ENCODE data around the gene SNAP47.

SNAP47 gene

GRCh38 chr1:227786673-227787512, 51.7 kb downstream of the SNAP47 start:
- no peak for DNase-seq

GRCh38 chr1:227787513-227788270, 52.5 kb downstream of the SNAP47 start:
- peak; percentile 91 for DNase-seq

DNA sequence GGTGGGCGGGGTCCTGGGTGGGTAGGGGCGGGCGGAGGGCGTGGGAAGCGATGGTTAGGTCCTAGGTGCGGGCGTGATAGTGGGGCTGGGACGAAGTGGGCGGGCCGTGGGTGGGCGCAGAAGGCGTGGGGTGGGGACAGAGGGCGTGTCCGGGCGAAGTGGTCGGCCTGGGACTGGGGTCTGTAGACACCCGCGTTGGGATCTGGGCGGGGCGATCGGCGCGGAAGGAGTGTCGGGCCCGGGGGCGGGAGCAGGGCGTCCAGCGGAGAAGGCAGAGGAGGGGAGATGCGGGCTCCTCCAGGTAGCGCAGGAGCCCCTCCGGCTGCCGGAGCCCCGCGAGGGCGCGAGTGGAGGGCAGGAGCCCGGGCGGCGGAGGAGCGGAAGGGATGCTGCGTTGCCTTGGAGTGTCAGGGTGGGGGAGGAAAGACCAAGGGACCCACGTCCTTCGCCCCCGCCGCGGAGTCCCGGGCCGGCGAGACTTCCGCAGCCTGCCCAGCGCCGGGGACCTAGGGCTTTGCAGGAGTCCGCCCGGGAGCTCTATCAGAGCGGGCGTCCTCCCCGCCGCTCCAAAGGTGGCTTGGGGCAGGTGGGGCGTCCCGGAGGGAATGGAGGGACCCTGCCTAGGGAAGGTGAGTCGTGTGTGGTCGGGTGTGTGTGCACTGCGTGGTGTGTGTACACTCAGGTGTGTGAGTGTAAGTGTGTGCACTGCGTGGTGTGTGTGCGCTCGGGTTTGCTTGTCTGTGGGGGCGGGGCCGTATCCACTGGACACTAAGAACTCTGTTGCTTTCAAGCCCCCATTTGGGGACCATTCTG, 53.2 kb downstream of the SNAP47 start:
- peak; percentile 64 for DNase-seq

DNA sequence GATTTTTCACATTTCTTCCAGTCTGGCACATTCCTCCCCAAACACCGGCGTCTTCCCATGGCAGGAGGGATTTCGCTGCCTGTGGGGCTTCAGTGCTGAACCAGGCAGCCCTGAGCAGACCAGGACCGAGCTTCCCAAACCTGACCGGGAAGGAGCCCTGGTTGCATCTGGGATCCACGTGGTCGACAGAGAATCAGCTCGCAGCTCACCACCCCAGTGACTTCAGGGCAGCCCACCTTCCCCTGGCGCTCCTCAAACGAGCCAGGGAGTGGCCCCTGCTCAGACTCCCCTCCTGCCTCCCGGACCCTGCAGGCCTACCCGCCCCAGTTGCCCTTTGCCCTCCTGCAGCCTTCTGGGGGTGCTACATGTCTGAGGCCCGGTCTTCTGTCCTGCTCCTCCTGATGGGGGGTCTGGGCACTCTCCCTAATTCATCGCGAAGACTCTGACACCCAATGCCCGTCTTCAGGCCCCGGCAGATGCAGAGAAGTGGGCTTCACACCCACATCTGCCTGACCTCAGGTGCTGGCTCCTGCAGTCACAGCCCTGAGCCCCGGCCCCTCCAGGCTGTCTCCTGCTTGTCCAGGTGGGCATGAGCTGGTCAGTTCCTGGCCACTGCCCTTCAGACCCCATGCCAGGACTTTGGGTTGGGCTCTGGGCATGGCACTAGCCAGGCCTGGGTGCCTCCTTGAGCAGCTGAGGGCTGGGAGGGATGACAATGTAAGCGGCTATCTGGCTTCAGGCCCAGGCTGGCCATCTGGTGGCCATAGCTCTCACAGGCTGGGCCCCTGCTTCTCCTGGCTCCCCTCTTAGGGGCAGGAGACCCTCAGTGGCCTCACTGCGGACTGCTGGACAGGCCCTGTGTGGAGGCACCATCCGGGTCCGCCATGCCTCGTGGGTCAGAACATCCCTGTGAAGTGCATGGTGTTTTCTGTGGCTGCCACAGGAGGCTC, 54.1 kb downstream of the SNAP47 start:
- no peak for DNase-seq

DNA sequence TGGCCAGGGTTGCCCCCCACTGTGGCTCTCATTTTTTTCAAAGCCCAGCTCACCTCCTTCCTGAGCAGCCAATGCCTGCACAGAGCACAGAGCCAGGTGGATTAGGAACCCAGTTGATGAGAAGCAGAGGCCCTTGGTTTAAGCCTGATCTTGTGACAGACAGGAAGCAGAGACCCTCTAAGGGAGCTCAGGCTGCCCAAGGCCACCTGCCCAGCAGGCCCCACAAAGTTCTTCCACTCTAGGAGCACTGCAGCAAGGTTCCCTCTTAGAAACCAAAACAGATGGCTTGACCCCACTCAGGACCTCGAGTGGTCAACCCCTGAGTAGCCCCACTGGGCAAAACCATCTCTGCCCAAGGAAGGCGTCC, 54.8 kb downstream of the SNAP47 start:
- DNase-seq: no peak

DNA sequence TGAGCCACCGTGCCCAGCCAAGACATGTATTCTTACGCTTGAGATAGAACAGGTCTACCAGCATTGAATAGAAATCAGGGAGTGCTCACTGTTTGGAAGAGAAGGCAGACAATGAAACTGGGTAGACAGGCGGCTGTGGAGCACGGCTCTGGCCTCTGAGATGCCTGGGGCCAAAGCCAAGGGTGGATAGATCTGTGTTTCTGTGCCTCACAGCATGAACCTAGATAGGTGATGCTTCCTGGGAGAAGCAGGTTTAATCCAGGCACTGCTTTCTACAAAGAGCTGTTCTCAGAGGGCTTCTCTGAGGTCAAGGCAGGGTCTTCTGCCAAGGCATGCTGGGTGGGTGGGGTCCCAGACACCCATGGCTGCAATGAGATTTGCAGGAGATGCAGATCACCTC, 55.6 kb downstream of the SNAP47 start:
- DNase-seq: no peak

DNA sequence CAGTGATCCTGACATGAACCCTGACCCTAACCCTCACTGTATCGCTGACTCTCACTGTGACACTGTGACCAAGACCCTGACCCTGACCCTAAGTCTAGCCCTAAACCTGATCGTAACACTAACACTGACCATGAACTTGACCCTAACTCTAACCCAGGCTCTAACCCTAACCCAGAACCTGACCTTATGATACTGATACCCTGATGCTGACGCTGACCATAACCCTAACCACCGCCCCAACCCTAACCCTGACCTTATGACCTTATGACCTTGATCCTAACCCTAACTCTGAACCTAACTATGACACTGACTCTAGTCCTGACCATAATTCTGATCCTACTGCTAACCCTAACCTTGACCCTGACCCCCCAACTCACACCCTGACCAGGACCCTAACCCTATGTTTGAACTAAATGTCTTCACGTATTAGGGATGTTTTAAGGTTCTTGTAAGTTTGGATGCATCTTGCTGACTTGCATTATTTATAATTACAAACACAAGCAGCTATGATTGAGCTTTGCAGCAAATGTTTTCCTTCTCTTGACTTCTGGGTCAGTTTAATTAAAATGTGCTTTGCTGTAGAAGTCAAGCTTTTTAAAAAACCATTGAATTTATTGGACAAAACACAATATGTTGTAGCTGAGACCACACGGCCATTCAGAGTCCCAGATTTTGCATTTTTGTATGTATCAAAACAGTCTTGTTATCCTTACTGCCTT, 56.3 kb downstream of the SNAP47 start:
- DNase-seq: no peak

GRCh38 chr1:227792216-227793078, 57.2 kb downstream of the SNAP47 start:
- DNase-seq: no peak

- DNase-seq: no peak
These were observed 58.1 kb downstream of the SNAP47 start for GRCh38 chr1:227793079-227793947.

DNA sequence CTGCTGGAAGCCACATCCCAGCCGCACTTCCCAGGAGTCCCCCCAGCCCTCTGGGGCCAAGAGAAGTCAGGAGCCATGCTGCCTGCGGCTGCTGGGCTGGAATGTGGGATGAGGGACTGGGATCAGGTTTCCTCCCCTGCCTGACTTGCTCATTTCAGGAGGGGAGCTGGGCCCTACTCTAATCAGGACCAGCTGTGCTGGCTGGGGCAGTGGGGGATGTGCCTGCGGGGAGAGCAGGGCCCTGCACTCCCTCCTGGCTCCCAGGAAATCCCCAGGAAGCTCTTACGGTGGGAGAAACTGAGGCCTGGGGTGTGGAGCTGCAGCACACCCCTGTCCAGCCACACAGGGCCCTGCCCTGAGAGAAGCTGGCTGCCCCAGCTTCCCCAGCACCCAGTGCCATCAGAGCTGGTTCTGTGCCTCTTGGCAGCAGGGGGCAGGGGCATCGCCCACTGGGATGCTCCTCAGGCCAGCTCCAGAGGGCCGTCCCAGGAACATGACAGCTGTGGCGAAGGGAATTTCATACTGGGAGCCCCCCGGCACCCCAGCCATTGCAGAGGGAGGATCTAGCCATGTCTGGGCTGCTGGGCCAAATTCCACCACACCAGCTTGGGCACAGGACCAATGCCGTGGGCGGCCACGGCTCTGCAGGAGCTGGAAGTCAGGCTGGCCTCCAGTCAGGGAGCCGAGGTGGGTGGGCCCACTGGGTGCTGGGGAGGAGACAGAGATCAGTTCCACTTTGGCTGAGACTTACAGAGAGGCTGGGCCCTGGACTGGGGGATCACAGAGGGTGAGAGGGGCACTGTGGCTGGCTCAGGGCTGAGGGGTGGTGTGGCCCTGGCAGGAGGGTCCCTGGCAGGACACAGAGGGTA, 58.9 kb downstream of the SNAP47 start:
- DNase-seq: no peak

DNA sequence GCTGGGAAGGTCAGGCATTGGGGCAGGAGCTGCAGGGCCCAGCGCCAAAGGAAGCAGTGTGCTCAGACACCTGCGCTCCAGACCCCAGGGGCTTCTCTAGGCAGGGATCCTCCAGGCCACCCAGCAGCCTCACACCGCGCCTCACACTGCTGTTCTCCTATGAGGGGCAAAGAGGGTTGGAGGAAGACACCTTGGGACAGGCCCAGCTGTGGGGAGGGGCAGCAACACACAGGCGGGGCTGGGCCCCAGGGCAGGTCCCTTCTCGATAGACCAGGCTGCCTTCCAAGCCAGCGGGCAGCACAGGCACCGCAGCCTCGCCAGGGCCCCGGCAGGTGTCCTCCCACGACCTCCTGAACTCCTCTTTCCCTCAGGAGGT, 59.6 kb downstream of the SNAP47 start:
- DNase-seq: no peak

DNA sequence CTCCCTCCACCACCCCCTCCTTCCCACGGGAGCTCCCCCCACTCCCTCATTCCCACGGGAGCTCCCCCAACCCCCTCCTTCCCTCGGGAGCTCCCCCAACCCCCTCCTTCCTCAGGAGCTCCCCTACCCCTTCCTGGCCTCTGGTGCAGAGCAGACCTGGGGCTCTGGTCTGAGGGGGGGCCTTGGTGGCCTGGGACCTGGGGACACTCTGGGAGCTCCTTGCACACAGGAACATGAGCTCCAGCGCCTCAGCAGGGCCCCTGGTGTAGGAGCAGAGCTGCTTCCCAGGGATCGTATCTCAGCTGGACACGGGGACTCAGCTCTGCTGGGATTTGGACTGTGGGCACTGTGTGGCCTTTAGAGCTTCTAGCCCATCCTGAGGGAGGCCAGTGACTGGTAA, 60.5 kb downstream of the SNAP47 start:
- no peak for DNase-seq

DNA sequence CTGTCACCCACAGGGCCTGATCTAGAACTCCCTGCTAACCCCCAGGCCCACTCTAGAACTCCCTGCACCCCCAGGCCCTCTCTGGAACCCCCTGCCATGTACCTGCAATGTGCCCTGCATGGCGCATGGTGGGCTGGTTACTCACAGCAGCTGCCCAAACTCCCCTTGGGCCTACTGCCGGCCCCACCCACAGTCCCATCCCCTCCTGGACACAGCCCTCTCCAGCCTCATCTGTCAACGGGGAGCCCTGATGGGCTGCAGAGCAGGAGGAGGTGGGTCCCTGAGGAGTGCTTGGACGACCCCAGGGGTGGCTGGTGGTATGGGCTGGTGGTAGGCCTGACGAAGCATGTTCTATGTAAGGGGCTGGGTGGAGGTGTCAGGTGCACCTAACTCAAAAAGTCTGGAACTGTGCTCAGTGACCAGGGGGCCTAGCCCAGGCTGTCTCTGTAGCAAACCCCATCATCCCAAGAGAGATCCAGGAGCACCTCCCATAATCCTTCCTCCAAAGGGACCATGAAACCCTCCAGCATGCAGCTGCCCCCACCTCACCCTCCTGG, 61.2 kb downstream of the SNAP47 start:
- DNase-seq: no peak

DNA sequence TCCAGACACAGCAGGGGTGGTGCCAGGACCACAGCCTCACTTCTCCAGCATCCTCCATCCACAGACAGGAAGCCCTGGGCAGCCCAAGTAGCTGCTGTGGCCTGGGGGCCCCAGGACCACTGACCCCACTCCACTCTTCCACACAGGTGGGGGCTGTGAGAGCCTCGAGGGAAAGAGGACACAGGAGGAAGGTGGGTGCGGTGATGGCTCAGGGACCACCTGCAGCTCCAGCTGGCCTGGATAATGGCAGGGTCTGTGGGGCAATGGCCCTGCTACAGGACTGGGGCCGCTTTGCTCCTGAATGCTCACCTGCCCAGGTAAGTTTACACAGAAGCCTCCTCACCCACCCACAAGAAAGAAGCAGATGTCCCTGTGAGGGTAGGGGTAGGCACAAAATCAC, 61.9 kb downstream of the SNAP47 start:
- DNase-seq: no peak

- DNase-seq: no peak
These were observed 62.4 kb downstream of the SNAP47 start for GRCh38 chr1:227797625-227798024.

DNA sequence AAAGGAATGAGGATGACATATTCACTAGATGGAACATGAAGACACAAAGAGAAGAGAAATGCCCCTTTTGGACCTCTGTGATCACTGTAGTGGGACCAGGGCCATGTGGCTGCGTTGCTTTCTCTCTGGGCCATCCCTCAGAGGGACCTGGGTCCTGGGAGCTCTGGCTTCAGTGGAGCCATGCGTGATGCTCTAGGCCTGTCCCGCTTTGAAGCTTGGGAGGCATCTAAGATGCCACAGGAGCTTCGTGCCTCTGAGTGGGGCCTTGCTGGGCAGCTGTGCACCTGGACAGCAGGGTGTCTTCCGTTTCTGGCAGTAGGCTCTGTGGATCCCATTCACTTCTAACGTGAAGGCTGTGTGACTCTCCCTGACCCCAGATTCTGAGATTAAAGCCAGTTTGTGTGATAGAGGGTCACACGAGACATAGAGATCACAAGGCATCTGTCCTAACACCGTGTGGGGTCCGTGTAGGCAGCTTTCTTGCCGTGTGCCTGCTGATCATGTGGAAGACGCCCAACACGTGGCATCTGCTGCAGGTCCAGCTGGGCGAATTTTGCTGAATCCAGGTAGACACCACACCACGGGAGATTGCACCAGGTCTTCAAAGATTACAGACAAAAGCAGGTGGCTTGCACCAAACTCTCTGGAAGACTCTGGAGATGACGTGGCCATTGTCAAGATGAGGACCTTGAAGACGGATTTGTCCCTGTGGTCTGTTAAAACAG, 63.0 kb downstream of the SNAP47 start:
- no peak for DNase-seq

DNA sequence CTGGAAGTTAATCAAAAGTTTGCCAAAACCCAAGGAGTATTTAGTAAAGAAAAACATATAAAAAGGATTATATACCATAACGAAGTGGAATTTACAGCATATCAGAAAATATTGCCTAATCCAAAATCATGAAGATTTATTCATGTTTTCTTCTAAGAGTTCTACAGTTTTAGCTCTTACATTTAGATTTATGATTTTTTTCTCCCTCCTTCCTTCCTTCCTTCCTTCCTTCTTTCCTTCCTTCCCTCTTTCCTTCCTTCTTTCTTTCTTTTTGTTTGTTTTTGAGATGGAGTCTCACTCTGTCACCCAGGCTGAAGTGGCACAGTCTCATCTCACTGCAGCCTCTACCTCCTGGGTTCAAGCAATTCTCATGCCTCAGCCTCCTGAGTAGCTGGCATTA, 64.5 kb downstream of the SNAP47 start:
- DNase-seq: no peak

- DNase-seq: no peak
These were observed 68.7 kb downstream of the SNAP47 start for GRCh38 chr1:227803933-227804332.

Measured in stimulated activated CD4-positive, alpha-beta T cell treated with anti-CD3 and anti-CD28 coated beads, Interleukin-1b, Interleukin-23, amount 100 ng/mL, for 48 hours (primary cell).